DMS114 treated with DMSO at 0.1 percent for 48 hours (cell line): ENCODE measurements around the gene TSEN34.
"Not testable (repeated sequence)": the region's sequence is repeated elsewhere in the genome, so short reads cannot be mapped to it uniquely, and the experiment has no call there.

Experiments used
- DNase-seq: peaks from one replicate; lab custom pipeline; 2025; ENCODE audit not compliant: unreplicated experiment; lab: John Stamatoyannopoulos, UW

Gene TSEN34

DNA sequence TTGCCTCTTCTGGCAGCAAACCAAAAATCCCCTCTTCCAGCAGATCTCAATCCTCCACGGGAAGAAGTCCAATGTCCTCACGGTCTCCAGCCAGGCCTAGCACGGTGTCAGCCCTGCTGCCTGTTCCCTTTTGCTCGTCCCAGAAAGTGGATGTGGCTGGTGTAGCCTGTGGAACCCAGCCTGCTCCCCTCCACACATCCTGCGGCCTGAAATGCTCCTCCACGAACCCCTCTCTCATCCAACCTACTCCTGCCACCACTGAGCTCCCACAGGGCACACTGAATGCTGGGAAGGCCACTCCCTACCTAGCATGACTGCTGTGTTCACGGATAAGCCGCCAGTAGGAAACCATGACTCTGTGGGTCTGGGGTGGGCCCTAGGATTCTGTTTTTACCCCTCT, 4.8 kb upstream of the TSEN34 start:
- no peak for DNase-seq

DNA sequence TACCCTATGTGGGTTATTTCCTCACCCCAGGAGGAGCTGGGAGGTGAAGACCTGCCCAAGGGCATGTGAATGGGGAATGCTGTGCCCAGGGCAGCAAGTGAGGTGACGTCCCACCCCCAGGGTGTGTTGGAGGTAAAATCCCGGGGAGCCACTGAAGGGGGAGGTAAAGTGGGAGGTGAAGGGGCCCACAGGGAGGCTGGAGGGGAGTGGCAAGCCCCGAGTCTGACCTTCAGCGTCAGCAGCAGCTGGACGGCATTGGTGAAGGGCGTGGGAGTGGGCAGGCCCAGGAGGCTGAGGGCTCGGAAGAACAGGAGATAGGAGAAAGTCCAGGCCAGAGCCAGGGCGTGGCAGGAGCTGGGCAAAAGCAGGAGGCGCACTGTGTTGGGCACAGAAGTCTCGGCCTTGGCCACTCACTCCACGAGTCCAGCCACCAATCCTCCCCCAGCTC, 4.2 kb upstream of the TSEN34 start:
- DNase-seq, result no peak

GRCh38 chr19:54188215-54188871, 2.8 kb upstream of the TSEN34 start:
- DNase-seq, result no peak

- DNase-seq, result no peak
These were observed 1.9 kb upstream of the TSEN34 start, which contains the start of gene MBOAT7 for GRCh38 chr19:54189145-54189734. Gene MBOAT7 (minus strand): TSS chr19:54189580. CDS start chr19:54188508, 1,072 bp downstream.

DNA sequence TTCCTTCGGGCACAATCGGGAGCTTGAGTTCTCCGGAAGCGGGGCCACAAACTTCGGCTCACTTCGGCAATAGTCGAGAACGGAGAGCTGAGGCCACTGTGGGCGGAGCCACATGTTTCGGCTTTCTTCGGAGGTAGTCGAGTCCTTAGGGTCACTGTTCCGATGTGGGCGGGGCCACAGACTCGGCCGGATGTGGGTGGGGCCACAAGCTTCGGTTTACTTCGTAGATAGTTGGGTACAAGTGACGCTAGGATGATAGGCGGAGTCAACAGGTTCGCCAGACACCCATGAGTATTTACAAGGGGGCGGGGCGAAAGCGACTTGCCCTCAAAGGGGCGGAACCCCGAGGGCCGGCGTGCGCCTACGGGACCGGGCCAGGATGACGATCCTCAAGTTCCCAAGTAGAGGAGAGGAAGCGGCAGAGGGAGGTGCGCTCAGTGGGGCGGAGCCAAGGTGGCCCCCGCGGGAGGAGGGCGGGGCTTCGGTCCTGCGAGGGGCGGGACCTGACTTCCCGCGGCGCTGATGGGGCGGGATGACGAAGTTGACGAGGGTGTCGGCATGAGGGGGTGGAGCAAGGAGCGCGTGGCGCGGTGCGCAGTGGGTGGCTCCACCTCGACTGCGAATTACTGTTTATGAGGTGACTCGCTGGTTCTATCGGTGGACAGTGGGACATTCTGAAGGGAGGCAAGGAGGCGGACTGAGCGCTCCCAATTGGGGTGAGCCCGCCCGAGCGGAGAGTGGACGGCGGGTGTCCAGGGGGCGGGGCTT, 1.2 kb upstream of the TSEN34 start:
- peak; percentile 100 for DNase-seq

DNA sequence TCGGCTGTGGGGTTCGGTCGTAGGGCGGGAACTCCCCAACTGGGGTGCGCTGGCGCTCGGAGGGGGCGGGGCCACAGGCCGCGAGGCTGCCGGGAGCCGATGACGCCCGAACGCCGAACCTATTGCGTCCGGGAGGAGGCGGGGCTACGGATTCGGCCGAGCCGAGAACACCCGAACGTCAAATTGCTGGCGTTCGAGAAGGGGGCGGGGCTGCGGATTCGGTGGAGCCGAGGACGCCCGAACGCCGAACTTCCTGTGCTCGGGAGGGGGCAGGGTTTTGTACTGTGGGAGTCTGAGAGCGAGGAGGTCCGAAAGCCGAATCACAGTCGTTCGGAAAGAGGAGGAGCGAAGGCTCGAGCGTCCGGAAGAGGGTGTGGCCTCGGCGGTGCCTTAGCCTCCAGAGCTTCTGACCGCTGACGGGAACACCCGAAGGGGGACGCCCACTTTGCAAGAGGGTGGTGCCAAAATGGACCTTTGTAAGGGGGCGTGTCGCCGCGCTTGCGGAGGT, 551 bp upstream of the TSEN34 start:
- DNase-seq, result peak; percentile 98

DNA sequence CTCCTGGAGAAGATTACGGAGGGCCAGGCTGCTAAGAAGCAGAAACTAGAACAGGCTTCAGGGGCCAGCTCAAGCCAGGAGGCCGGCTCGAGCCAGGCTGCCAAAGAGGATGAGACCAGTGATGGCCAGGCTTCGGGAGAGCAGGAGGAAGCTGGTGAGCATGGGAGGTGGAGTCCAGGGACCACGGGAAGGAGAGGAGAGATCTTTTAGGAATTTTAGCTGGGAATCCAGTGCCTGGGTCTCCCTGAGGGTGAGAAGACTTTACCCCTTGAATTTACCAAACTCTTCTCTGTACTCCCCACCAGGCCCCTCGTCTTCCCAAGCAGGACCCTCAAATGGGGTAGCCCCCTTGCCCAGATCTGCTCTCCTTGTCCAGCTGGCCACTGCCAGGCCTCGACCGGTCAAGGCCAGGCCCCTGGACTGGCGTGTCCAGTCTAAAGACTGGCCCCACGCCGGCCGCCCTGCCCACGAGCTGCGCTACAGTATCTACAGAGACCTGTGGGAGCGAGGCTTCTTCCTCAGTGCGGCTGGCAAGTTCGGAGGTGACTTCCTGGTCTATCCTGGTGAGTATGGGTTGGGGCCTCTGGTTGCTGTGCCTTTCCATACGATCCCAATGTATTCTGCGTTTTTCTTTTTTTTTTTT, 824 bp downstream of the TSEN34 start:
- DNase-seq, result no peak

DNA sequence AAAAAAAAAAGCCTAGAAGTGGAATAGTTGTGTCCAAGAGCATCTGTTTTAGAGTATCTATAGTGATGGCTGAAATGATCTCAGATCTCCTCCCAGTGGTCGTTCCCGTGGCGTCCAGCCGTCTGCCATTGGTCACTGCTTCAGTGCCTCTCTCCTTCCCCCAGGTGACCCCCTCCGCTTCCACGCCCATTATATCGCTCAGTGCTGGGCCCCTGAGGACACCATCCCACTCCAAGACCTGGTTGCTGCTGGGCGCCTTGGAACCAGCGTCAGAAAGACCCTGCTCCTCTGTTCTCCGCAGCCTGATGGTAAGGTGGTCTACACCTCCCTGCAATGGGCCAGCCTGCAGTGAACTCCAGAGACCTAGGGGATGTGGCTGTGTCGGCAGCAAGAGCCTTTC, 1.9 kb downstream of the TSEN34 start:
- no peak for DNase-seq

GRCh38 chr19:54194463-54194862, 3.4 kb downstream of the TSEN34 start:
- not testable (repeated sequence) for DNase-seq

GRCh38 chr19:54196536-54196935, 5.4 kb downstream of the TSEN34 start:
- DNase-seq, result no peak

- DNase-seq, result no peak
These were observed 6.0 kb downstream of the TSEN34 start for GRCh38 chr19:54197121-54197520.

GRCh38 chr19:54199401-54199800, 8.3 kb downstream of the TSEN34 start:
- DNase-seq, result no peak

- no peak for DNase-seq
These were observed 10.1 kb downstream of the TSEN34 start for GRCh38 chr19:54201172-54201701.

DNA sequence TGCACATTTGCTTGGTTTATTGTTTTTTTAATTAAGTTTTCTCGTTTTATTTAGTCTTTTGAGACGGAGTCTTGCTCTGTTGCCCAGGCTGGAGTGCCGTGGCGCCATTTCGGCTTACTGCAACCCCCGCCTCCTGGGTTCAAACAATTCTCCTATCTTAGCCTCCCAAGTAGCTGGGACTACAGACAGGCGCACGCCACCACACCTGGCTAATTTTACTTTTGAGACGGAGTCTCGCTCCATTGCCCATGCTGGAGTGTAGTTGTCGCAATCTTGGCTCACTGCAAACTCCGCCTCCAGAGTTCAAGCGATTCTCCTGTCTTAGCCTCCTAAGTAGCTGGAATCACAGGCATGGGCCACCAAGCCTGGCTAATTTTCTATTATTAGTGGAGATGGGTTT, 10.9 kb downstream of the TSEN34 start:
- DNase-seq, result no peak

DNA sequence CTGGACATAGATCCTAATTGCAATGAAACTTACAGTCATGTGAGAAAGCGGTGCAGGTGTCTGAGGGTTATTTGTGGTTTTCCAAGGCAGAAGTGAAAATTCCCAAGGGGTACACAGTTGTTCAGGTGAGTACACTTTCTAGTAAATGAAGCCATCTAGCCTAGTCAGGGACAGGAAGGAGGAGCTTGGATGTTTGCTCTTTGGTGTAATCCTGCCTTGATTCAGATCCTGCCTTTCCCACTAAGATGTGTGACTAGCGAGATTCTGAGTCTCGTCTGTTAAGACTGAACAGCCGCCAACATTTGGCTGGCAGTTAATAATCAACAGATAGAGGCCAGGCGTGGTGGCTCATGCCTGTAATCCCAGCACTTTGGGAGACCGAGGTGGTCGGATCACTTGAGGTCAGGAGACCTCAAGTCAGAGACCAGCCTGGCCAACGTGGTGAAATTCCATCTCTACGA, 12.1 kb downstream of the TSEN34 start:
- no peak for DNase-seq

DNA sequence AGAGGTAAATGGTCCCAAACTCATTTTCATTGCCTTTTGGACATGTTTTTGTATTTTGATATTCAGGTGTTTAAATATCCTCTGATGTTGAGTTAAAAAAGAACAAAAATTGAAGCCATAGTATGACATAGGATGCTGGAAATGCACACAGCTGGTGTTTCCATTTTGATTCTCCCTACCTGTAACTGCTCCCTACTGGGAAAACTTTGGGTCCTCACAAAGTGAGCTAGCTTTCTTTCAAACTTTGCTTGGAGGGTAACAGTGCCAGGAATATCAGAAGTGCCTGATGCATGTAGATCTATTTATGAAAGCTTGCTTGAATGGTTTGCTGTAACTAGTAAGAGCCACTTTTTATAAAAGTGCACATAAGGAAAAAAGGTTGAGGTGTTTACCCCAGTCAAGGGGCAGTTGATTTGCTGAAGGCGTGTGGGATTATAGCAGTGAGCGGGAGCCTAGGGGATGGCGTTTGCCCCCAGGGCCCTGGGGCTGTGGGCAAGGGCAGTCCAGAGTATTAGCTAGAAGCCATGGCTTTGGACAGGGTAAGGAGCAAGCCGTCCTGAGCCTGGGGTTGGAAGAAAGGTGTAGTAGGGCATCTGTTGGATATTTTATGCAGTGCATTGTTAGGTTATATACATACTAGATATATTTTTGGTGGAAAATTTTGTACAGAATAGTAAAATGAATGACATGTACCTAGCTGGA, 13.8 kb downstream of the TSEN34 start:
- no peak for DNase-seq

- no peak for DNase-seq
These were observed 15.1 kb downstream of the TSEN34 start for GRCh38 chr19:54206030-54206830.

DNA sequence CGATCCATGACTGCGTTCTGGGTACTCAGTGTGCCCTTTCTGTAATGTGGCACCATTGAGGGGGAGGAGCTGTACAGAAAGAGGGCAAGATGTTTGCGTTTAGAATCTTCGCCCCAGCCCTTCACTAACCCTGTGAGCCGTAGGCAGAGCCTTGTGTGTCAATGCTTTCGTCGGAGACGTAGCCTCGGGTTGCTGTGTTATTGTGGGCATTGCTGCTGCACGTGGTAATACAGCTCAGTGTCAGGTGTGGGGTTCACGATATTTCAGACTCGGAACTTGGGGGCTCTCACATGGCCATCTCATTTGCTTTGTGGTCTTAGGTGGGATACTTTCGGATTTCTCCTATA, 15.7 kb downstream of the TSEN34 start:
- no peak for DNase-seq

- not testable (repeated sequence) for DNase-seq
These were observed 16.1 kb downstream of the TSEN34 start for GRCh38 chr19:54207193-54207592.

DNA sequence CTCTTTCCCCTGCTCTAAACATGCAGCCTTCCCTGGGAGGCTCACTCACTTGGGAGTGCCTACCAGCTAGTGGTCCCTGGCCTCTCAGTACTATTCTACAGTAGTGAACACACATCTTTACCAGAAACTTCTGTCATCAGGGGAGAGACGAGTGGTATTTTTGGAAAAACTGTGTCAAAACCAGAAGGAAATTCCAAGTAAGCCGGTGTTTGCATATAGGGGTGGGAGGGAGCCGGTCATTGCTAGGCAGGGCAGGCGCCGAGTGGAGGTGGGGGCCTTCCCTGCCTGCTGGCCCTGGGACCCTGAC, 16.5 kb downstream of the TSEN34 start:
- no peak for DNase-seq
